Measurements from ENCODE around the gene NFKB1.

NFKB1 gene

DNA sequence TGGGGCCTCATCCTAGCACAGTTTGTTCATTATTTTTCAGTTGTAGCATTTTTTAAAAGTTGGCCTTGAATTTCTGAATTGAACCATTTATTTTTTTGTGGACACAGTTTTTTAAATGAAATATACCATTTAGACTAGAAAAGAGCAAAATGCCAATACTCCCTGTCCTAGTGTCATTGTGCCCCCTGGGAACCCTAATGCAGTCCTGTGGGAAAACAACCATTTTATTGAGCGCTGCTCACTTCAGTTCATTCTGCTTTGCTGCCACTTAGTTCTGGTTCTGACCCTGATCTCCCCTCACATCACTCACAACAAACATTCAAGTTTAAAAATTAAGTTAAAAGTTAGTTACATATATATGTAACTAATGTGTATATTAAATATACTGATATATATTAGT lies 5.4 kb downstream of the NFKB1 start:
- Histone ChIP-seq H3K27me3 (ENCODE audit: control insufficient read depth, insufficient read depth, low read length) (no peaks in the 10 kb centered on the region), H3K4me1 (no peaks in the 10 kb centered on the region), H3K9me3 (ENCODE audit: control insufficient read depth, low read length) (no peaks in the 10 kb centered on the region), H3K36me3 (ENCODE audit: control insufficient read depth, insufficient read depth, low read length) (no peaks in the 10 kb centered on the region), H3K27ac (no peak overlapping the region), H3K9ac (no peak overlapping the region), H3K79me2 (peaks cover 12% of the 10 kb centered on the region), H3K4me2 (ENCODE audit: low read length) (no peak overlapping the region), H2AFZ (no peak overlapping the region), H3K4me3 (ENCODE audit: low read depth, low read length) (no peak overlapping the region)
- TF ChIP-seq CTCF (IDR thresholded peaks at IDR 0.05): no peak

DNA sequence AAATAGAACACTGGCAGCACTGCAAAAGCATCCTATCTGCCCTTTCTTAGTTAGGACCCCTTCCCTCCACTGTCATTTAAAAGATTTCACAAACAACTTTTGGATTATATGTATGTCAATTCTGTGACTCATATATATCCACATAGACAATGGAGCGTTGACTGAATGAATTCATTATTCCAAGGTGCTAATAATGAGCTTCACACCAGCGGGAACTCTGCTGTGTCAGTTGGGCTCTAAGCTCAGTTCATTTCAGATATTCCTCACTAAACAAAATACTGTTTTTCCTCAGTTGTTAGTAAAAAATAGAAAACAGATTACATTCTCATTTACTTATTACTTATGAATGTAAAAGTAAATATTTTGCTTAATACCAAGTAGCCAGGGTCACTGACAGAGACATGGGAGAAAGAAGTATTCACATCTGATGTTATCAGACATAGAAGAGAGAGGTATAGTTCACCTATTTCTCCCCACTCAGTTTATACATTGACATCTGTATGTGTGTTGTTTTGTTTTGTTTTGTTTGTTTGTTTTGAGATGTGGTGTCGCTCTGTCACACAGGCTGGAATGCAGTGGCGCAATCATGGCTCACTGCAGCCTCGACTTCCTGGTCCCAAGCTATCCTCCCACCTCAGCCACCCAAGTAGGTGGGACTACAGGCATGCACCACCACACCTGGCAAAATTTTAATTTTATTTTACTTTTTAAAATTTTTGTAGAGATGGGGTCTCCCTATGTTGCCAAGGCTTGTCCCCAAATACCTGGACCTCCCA lies 10.9 kb downstream of the NFKB1 start:
- Histone ChIP-seq H3K9ac (no peak overlapping the region), H3K27me3 (ENCODE audit: control insufficient read depth, insufficient read depth, low read length) (no peaks in the 10 kb centered on the region), H3K4me1 (no peaks in the 10 kb centered on the region), H3K9me3 (ENCODE audit: control insufficient read depth, low read length) (no peaks in the 10 kb centered on the region), H3K27ac (no peak overlapping the region), H2AFZ (no peak overlapping the region), H3K36me3 (ENCODE audit: control insufficient read depth, insufficient read depth, low read length) (no peaks in the 10 kb centered on the region), H3K4me3 (ENCODE audit: low read depth, low read length) (no peak overlapping the region), H3K79me2 (peaks cover 7% of the 10 kb centered on the region), H3K4me2 (ENCODE audit: low read length) (no peak overlapping the region)
- TF ChIP-seq CTCF (IDR thresholded peaks at IDR 0.05): no peak

DNA sequence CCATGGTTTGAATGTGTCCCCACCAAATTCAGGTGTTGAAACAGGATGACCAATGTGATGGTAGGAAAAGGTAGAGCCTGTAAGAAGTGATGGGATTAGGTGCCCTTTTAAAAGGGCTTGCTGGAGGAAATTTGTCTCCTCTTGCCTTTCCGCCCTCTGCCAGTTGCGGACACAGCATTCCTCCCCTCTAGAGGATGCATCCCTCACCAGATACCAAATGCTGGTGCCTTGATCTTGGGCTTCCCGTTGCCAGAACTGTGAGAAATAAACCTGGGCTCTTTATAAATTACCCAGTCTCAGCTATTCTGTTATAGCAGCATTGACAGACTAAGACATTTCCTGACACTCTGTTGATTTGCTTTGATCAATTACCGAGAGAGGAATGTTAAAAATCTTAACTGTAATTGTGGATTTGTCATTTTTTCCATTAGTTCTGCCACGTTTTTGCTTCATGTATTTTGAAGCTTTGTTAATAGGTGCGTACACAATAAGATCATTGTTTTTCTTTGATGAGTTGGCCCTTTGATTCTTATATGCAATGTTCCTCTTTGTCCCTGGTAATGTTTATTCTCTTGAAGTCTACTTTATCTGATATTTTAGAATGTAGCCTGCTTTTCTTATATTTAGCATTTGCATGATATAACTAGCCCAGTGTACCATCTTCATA lies 13.3 kb downstream of the NFKB1 start:
- peaks cover 9% of the 10 kb centered on the region for H3K79me2 ChIP-seq
- H2AFZ ChIP-seq: no peak overlapping the region
- H3K9me3 ChIP-seq (ENCODE audit: control insufficient read depth, low read length): no peaks in the 10 kb centered on the region
- H3K4me2 ChIP-seq (ENCODE audit: low read length): no peak overlapping the region
- H3K36me3 ChIP-seq (ENCODE audit: control insufficient read depth, insufficient read depth, low read length): no peaks in the 10 kb centered on the region
- no peak for TF ChIP-seq CTCF (IDR thresholded peaks at IDR 0.05)
- no peak overlapping the region for H3K27ac ChIP-seq
- H3K4me1 ChIP-seq: peaks cover 3% of the 10 kb centered on the region
- H3K27me3 ChIP-seq (ENCODE audit: control insufficient read depth, insufficient read depth, low read length): no peaks in the 10 kb centered on the region
- H3K4me3 ChIP-seq (ENCODE audit: low read depth, low read length): no peak overlapping the region
- H3K9ac ChIP-seq: no peak overlapping the region

DNA sequence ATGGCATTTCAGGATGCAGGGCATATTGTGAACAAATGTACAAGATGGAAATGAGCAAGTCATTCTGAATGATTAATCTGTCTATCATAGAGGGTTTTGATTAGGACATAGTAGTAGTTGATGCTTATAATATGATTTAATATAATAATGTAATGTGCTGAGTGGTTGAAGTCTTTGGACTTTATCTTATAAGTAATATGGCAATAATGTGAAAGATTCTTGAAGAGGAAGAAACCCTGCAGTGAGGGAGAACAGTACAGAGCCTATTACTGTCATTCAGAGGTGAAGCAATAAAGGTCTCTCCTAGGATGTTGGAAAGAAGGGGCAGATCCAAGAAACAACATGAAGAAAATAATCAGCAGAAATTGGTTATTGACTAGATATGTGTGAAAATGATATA lies 16.6 kb downstream of the NFKB1 start:
- no peaks in the 10 kb centered on the region for H3K36me3 ChIP-seq (ENCODE audit: control insufficient read depth, insufficient read depth, low read length)
- no peaks in the 10 kb centered on the region for H3K9me3 ChIP-seq (ENCODE audit: control insufficient read depth, low read length)
- H3K9ac ChIP-seq: no peak overlapping the region
- no peak overlapping the region for H3K27ac ChIP-seq
- peaks cover 4% of the 10 kb centered on the region for H3K79me2 ChIP-seq
- no peak overlapping the region for H3K4me3 ChIP-seq (ENCODE audit: low read depth, low read length)
- peaks cover 3% of the 10 kb centered on the region for H3K4me1 ChIP-seq
- TF ChIP-seq CTCF (IDR thresholded peaks at IDR 0.05): no peak
- no peaks in the 10 kb centered on the region for H3K27me3 ChIP-seq (ENCODE audit: control insufficient read depth, insufficient read depth, low read length)
- H2AFZ ChIP-seq: no peak overlapping the region
- H3K4me2 ChIP-seq (ENCODE audit: low read length): no peak overlapping the region
